ENCODE results near the gene MAPT. TPM values are rescaled to one million over a fixed set of nuclear protein-coding genes. Genes with fewer than 3 reads are reported as not detected.

MAPT gene
- total and polyA plus RNA-seq, 2 of the 4 experiments (the other 2 are of a cell fraction), result 0.18 to 0.19 TPM

DNA sequence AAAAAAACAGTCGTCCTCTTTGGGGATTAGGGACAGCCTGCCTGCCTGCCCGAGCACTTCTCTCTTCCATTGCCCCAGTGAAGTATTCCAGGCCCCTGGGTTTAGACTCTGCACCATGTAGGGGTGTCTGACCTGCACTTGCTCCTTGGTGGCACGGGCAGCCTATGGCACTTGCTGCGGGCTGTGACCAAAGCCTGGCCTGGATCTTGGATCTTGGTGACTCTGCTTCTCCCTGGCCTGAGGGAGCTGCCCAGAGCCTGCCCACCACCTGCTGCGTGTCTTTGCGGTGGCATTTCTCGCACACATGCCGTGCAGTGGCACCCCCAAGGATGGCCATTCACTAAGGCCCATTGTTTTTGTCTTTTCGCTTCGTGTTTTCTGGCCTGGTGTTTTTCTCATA lies 98.5 kb downstream of the MAPT start:
- DNase-seq, result no peak
- peaks cover 2% of the 10 kb centered on the region; the same call in 1 of the 2 replicates for H3K4me1 ChIP-seq (ENCODE audit: control insufficient read depth, insufficient read depth, low read length)
- WGBS, 2 experiments (ENCODE audit: extremely low coverage in 2 of 2, insufficient read length in 1 of 2), result 97% methylated on average over 6 of the region's 10 CpGs; no CpG with 5 or more reads in 1 of the 2 experiments
- H3K27me3 ChIP-seq (ENCODE audit: control insufficient read depth, insufficient read depth, low read length), result peaks cover 15% of the 10 kb centered on the region; the same call in 1 of the 2 replicates
- no peak overlapping the region for H3K14ac ChIP-seq (replicated peaks; ENCODE audit: low read depth, low read length)
- H3K36me3 ChIP-seq (ENCODE audit: control insufficient read depth, insufficient read depth, low read length), result no peaks in the 10 kb centered on the region
- no peaks in the 10 kb centered on the region for H3K79me1 ChIP-seq (ENCODE audit: low read depth in 1 of 2, low read length in 2 of 2)
- CTCF ChIA-PET, result no interaction called here
- POLR2A ChIA-PET (ENCODE audit: unreplicated experiment), result no interaction called here
- H2BK15ac ChIP-seq (ENCODE audit: low read depth, low read length), result no peak overlapping the region
- no peak overlapping the region for H4K8ac ChIP-seq (ENCODE audit: low read depth in 2 of 2, low read length in 2 of 2)
- no TSS peak for BruUV-seq (replicated peaks)
- no peak overlapping the region for H3K27ac ChIP-seq (ENCODE audit: insufficient read depth, low read length)
- H3K23ac ChIP-seq (ENCODE audit: low read depth, low read length), result no peak overlapping the region
- H3K9me3 ChIP-seq (ENCODE audit: control insufficient read depth, insufficient read depth, low read length), result peaks cover 2% of the 10 kb centered on the region; the same call in 1 of the 2 replicates
- H2BK5ac ChIP-seq (ENCODE audit: low read depth, low read length, poor library complexity, severe bottlenecking), result no peak overlapping the region
- no peaks in the 10 kb centered on the region; the same call in 1 of the 2 replicates for H4K20me1 ChIP-seq (ENCODE audit: insufficient read depth, low read length)
- no peak overlapping the region for H2AFZ ChIP-seq (replicated peaks; ENCODE audit: low read length, poor library complexity)
- intact Hi-C loops (cut with micrococcal nuclease) (no loop called here), dilution Hi-C loops (cut with HindIII; ENCODE audit: low sequenced_read_pairs, unreplicated experiment) (no loop called here), in situ Hi-C loops (cut with MboI; ENCODE audit: low sequenced_read_pairs) (no loop called here)
- TF ChIP-seq CTCF (conservative IDR thresholded peaks at IDR 0.05; ENCODE audit: low read depth, low read length), result no peak
- TF ChIP-seq SMC3 (IDR thresholded peaks at IDR 0.05; ENCODE audit: low read depth, low read length), result no peak
- no peak for TF ChIP-seq USF2 (IDR thresholded peaks at IDR 0.05; ENCODE audit: low read depth, low read length)
- no peak for TF ChIP-seq RCOR1 (IDR thresholded peaks at IDR 0.05; ENCODE audit: insufficient replicate concordance, low read length)
- no peak for TF ChIP-seq CEBPB (IDR thresholded peaks at IDR 0.05; ENCODE audit: low read depth, low read length)
- TF ChIP-seq FOS (IDR thresholded peaks at IDR 0.05; ENCODE audit: low read depth, low read length), result no peak
- TF ChIP-seq MXI1 (IDR thresholded peaks at IDR 0.05; ENCODE audit: borderline replicate concordance, low read depth, low read length), result no peak
- TF ChIP-seq ELK1 (IDR thresholded peaks at IDR 0.05; ENCODE audit: borderline replicate concordance, low read depth, low read length), result no peak
- TF ChIP-seq MAFK (IDR thresholded peaks at IDR 0.05; ENCODE audit: low read depth, low read length), result no peak
- no peak for TF ChIP-seq BHLHE40 (IDR thresholded peaks at IDR 0.05; ENCODE audit: low read depth, low read length)
- no peak overlapping the region for H2BK20ac ChIP-seq (ENCODE audit: low read depth, low read length)
- no peak overlapping the region for H3K4me2 ChIP-seq (ENCODE audit: low read depth, low read length)
- no peak overlapping the region for H3K4ac ChIP-seq (ENCODE audit: low read depth, low read length)
- H2AK9ac ChIP-seq (replicated peaks; ENCODE audit: low read depth, low read length, poor library complexity), result peak overlapping the region; percentile 42
- no peak overlapping the region for H4K91ac ChIP-seq (ENCODE audit: insufficient read depth, low read depth, low read length)
- H2BK120ac ChIP-seq (ENCODE audit: low read depth, low read length), result no peak overlapping the region
- no peak overlapping the region for H3K18ac ChIP-seq (ENCODE audit: low read depth, low read length)
- peaks cover 3% of the 10 kb centered on the region; the same call in 1 of the 2 replicates for H3K9me1 ChIP-seq (ENCODE audit: insufficient read depth, low read length)
- H3K9ac ChIP-seq (ENCODE audit: low read depth, low read length), result no peak overlapping the region
- H3K56ac ChIP-seq (ENCODE audit: extremely low read depth, insufficient read depth, low read length), result no peak overlapping the region
- no peak overlapping the region for H3K4me3 ChIP-seq (ENCODE audit: insufficient read depth, low read depth, low read length)
- H4K5ac ChIP-seq (ENCODE audit: low read depth, low read length), result no peak overlapping the region
- ATAC-seq (ENCODE audit: low read depth), result no peak
- no peak overlapping the region for H2AK5ac ChIP-seq (ENCODE audit: low read depth, low read length)

All from IMR-90 (cell line).